ENCODE results near the gene NACA2. TPM values are rescaled to one million over a fixed set of nuclear protein-coding genes. Genes with fewer than 3 reads are reported as not detected.

NACA2 gene
- total RNA-seq, 1 experiment from 2014 or later: not detected

- POLR2A ChIA-PET: no interaction called here
Observed at GRCh38 chr17:61595418-61596186, 4.6 kb upstream of the NACA2 start.

More at GRCh38 chr17:61595418-61596186, 4.6 kb upstream of the NACA2 start:
- no peak for ATAC-seq
- TF ChIP-seq MXD4 (CRISPR knock-in tag; IDR thresholded peaks at IDR 0.05; ENCODE audit: borderline replicate concordance) (no peak), SOX15 (CRISPR knock-in tag; IDR thresholded peaks at IDR 0.05) (no peak), CREM (CRISPR knock-in tag; IDR thresholded peaks at IDR 0.05) (no peak), HMGA2 (CRISPR knock-in tag; IDR thresholded peaks at IDR 0.05) (no peak), NR1H2 (CRISPR knock-in tag; IDR thresholded peaks at IDR 0.05) (no peak), FOXK1 (CRISPR knock-in tag; IDR thresholded peaks at IDR 0.05) (no peak), ZNF263 (CRISPR knock-in tag; IDR thresholded peaks at IDR 0.05; ENCODE audit: low read depth) (no peak), ZBTB43 (CRISPR knock-in tag; IDR thresholded peaks at IDR 0.05) (no peak), AR (CRISPR knock-in tag; IDR thresholded peaks at IDR 0.05) (no peak), CDX4 (CRISPR knock-in tag; IDR thresholded peaks at IDR 0.05; ENCODE audit: borderline replicate concordance) (no peak), CTCF (IDR thresholded peaks at IDR 0.05) (no peak), ZNF425 (CRISPR knock-in tag; conservative IDR thresholded peaks at IDR 0.05) (no peak), HMGXB4 (CRISPR knock-in tag; IDR thresholded peaks at IDR 0.05) (no peak), NR2C2 (CRISPR knock-in tag; IDR thresholded peaks at IDR 0.05) (no peak), NFE2L1 (CRISPR knock-in tag; IDR thresholded peaks at IDR 0.05) (no peak), ZNF317 (CRISPR knock-in tag; IDR thresholded peaks at IDR 0.05; ENCODE audit: borderline replicate concordance, low read depth) (no peak), ATF1 (CRISPR knock-in tag; IDR thresholded peaks at IDR 0.05) (no peak), PRRX2 (CRISPR knock-in tag; IDR thresholded peaks at IDR 0.05) (no peak), PRDM15 (CRISPR knock-in tag; IDR thresholded peaks at IDR 0.05) (no peak)
- Mint-ChIP-seq H3K4me3 (no peak overlapping the region), H3K9me3 (no peaks in the 10 kb centered on the region), H3K36me3 (no peaks in the 10 kb centered on the region), H3K4me1 (no peaks in the 10 kb centered on the region), H3K27ac (no peak overlapping the region), H3K27me3 (ENCODE audit: low read depth) (no peaks in the 10 kb centered on the region)
- CTCF ChIA-PET: interaction anchor here (0.7 to 1.0 kb wide), 2 partner anchors 21 to 1020 kb away, joined by 3 to 4 read pairs; no protein-coding TSS in a partner anchor
- no peak for DNase-seq (ENCODE audit: low spot score)

All from WTC11 (cell line).